ENCODE data around the gene NOB1.

DNA sequence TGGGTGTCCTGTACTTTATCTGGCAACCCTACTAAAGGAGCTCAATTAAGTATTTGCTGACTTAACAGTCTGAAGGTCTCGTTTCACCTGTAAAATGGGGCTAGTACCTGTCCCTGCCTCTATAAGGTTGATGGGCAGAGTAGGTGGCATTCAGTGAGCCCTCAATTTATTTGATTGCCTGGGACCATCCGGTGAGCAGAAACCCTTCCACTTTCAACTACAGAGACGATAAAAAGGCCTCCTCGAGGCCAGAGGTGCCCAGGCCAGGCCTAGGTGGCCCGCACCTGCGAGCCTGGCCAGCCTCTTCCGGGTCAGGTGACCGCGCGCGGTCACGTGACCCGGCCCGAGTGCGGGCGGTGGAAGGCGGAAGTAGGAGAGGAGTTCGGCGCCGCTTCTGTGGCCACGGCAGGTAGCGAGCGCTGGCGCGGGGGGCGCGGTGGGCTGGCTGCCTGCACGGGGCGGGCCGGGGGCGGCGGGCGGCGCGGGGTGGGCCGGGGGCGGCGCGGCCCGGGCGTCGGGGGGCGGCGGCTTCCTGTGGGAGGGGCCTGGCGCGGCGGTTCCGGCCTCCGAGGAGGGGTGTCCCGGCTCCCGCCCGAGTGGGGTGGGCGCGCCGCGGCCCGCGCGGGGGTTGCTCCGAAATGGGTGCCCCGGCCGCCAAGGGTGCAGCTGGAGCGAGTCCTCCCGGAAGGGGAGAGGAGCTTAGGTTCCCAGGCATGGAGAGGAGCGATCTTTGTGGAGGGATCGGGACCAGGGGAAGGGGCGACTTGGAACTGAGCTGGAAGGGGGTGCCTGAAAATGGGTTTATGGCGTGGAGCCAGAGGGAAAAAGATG lies 7.5 kb upstream of the NOB1 start, which contains the start of gene WWP2:
- TF ChIP-seq, protein P1, sequence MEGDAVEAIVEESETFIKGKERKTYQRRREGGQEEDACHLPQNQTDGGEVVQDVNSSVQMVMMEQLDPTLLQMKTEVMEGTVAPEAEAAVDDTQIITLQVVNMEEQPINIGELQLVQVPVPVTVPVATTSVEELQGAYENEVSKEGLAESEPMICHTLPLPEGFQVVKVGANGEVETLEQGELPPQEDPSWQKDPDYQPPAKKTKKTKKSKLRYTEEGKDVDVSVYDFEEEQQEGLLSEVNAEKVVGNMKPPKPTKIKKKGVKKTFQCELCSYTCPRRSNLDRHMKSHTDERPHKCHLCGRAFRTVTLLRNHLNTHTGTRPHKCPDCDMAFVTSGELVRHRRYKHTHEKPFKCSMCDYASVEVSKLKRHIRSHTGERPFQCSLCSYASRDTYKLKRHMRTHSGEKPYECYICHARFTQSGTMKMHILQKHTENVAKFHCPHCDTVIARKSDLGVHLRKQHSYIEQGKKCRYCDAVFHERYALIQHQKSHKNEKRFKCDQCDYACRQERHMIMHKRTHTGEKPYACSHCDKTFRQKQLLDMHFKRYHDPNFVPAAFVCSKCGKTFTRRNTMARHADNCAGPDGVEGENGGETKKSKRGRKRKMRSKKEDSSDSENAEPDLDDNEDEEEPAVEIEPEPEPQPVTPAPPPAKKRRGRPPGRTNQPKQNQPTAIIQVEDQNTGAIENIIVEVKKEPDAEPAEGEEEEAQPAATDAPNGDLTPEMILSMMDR (IDR thresholded peaks at IDR 0.05): no peak
- TF ChIP-seq EZH2 (IDR thresholded peaks at IDR 0.05; ENCODE audit: borderline replicate concordance, insufficient read depth, low read depth, low read length, poor library complexity, severe bottlenecking): no peak

All from B cell (primary cell).